ENCODE measurements around the gene KLF1. TPM values are rescaled to one million over a fixed set of nuclear protein-coding genes. Genes with fewer than 3 reads are reported as not detected.

KLF1 gene
- total and polyA plus RNA-seq, 10 of the 15 experiments (the other 5 are each of a cell fraction or from before 2014, with no cell fraction given) = 0.04 to 0.38 (median 0.08) TPM; not detected in 3

- 0 out of 2 replicates have a peak, but pooled peaks have one; percentile 59 for TF ChIP-seq PML (IDR thresholded peaks at IDR 0.05; ENCODE audit: low read length)
- no peak for TF ChIP-seq NFXL1 (IDR thresholded peaks at IDR 0.05; ENCODE audit: borderline replicate concordance)
- TF ChIP-seq RFX5 (IDR thresholded peaks at IDR 0.05; ENCODE audit: low read depth, low read length) = peak; percentile 45; the same call in 1 of the 2 replicates
- TF ChIP-seq, protein P1, sequence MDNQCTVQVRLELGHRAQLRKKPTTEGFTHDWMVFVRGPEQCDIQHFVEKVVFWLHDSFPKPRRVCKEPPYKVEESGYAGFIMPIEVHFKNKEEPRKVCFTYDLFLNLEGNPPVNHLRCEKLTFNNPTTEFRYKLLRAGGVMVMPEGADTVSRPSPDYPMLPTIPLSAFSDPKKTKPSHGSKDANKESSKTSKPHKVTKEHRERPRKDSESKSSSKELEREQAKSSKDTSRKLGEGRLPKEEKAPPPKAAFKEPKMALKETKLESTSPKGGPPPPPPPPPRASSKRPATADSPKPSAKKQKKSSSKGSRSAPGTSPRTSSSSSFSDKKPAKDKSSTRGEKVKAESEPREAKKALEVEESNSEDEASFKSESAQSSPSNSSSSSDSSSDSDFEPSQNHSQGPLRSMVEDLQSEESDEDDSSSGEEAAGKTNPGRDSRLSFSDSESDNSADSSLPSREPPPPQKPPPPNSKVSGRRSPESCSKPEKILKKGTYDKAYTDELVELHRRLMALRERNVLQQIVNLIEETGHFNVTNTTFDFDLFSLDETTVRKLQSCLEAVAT (IDR thresholded peaks at IDR 0.05) = 0 out of 2 replicates have a peak, but pooled peaks have one; percentile 51
- TF ChIP-seq CREB1 (IDR thresholded peaks at IDR 0.05; ENCODE audit: low read depth) = peak; percentile 67; the same call in 1 of the 2 replicates
- TF ChIP-seq, protein P2, sequence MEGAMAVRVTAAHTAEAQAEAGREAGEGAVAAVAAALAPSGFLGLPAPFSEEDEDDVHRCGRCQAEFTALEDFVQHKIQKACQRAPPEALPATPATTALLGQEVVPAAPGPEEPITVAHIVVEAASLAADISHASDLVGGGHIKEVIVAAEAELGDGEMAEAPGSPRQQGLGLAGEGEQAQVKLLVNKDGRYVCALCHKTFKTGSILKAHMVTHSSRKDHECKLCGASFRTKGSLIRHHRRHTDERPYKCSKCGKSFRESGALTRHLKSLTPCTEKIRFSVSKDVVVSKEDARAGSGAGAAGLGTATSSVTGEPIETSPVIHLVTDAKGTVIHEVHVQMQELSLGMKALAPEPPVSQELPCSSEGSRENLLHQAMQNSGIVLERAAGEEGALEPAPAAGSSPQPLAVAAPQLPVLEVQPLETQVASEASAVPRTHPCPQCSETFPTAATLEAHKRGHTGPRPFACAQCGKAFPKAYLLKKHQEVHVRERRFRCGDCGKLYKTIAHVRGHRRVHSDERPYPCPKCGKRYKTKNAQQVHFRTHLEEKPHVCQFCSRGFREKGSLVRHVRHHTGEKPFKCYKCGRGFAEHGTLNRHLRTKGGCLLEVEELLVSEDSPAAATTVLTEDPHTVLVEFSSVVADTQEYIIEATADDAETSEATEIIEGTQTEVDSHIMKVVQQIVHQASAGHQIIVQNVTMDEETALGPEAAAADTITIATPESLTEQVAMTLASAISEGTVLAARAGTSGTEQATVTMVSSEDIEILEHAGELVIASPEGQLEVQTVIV (IDR thresholded peaks at IDR 0.05; ENCODE audit: borderline replicate concordance, partially characterized antibody) = no peak
- TF ChIP-seq ATF7 (IDR thresholded peaks at IDR 0.05; ENCODE audit: low read depth) = peak; percentile 64
- TF ChIP-seq, protein P3, sequence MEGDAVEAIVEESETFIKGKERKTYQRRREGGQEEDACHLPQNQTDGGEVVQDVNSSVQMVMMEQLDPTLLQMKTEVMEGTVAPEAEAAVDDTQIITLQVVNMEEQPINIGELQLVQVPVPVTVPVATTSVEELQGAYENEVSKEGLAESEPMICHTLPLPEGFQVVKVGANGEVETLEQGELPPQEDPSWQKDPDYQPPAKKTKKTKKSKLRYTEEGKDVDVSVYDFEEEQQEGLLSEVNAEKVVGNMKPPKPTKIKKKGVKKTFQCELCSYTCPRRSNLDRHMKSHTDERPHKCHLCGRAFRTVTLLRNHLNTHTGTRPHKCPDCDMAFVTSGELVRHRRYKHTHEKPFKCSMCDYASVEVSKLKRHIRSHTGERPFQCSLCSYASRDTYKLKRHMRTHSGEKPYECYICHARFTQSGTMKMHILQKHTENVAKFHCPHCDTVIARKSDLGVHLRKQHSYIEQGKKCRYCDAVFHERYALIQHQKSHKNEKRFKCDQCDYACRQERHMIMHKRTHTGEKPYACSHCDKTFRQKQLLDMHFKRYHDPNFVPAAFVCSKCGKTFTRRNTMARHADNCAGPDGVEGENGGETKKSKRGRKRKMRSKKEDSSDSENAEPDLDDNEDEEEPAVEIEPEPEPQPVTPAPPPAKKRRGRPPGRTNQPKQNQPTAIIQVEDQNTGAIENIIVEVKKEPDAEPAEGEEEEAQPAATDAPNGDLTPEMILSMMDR (IDR thresholded peaks at IDR 0.05 in 2 of 3, conservative IDR thresholded peaks at IDR 0.05 in 1 of 3; ENCODE audit: control insufficient read depth in 2 of 3, extremely low read depth in 1 of 3, insufficient read depth in 1 of 3, low read depth in 3 of 3, low read length in 3 of 3) = no peak
- TF ChIP-seq CHD2 (IDR thresholded peaks at IDR 0.05; ENCODE audit: borderline replicate concordance, low read depth, low read length) = 0 out of 2 replicates have a peak, but pooled peaks have one; percentile 41
- no peak for TF ChIP-seq MYB (IDR thresholded peaks at IDR 0.05; ENCODE audit: borderline replicate concordance, low read depth, low read length)
- peak; percentile 20 for TF ChIP-seq USF2 (IDR thresholded peaks at IDR 0.05; ENCODE audit: borderline replicate concordance, low read depth, low read length)
- TF ChIP-seq, protein P4, sequence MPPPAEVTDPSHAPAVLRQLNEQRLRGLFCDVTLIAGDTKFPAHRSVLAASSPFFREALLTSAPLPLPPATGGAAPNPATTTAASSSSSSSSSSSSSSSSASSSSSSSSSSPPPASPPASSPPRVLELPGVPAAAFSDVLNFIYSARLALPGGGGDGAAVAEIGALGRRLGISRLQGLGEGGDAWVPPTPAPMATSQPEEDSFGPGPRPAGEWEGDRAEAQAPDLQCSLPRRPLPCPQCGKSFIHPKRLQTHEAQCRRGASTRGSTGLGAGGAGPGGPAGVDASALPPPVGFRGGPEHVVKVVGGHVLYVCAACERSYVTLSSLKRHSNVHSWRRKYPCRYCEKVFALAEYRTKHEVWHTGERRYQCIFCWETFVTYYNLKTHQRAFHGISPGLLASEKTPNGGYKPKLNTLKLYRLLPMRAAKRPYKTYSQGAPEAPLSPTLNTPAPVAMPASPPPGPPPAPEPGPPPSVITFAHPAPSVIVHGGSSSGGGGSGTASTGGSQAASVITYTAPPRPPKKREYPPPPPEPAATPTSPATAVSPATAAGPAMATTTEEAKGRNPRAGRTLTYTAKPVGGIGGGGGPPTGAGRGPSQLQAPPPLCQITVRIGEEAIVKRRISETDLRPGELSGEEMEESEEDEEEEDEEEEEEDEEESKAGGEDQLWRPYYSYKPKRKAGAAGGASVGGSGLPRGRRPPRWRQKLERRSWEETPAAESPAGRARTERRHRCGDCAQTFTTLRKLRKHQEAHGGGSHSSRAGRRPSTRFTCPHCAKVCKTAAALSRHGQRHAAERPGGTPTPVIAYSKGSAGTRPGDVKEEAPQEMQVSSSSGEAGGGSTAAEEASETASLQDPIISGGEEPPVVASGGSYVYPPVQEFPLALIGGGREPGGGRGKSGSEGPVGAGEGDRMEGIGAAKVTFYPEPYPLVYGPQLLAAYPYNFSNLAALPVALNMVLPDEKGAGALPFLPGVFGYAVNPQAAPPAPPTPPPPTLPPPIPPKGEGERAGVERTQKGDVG (CRISPR knock-in tag; IDR thresholded peaks at IDR 0.05) = no peak
- no peak for TF ChIP-seq NR2C1 (IDR thresholded peaks at IDR 0.05)
- TF ChIP-seq BHLHE40 (IDR thresholded peaks at IDR 0.05; ENCODE audit: borderline replicate concordance in 1 of 2, low read depth in 2 of 2, low read length in 1 of 2) = peak in 1 of 2 experiments; percentile 46; a peak in 2 of 4 replicates
- TF ChIP-seq, protein P5, sequence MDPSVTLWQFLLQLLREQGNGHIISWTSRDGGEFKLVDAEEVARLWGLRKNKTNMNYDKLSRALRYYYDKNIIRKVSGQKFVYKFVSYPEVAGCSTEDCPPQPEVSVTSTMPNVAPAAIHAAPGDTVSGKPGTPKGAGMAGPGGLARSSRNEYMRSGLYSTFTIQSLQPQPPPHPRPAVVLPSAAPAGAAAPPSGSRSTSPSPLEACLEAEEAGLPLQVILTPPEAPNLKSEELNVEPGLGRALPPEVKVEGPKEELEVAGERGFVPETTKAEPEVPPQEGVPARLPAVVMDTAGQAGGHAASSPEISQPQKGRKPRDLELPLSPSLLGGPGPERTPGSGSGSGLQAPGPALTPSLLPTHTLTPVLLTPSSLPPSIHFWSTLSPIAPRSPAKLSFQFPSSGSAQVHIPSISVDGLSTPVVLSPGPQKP (IDR thresholded peaks at IDR 0.05; ENCODE audit: low read depth, low read length) = no peak
- TF ChIP-seq IKZF2 (IDR thresholded peaks at IDR 0.05) = peak; percentile 91
- TF ChIP-seq SIN3A (IDR thresholded peaks at IDR 0.05; ENCODE audit: low read depth, low read length) = peak; percentile 39; the same call in 1 of the 2 replicates
Measured at GRCh38 chr19:12881172-12881808, 5.7 kb downstream of the KLF1 start, which contains the start of gene DNASE2 (continued).
